Endothelial cell of umbilical vein (primary cell): ENCODE data around the gene LCN2. TPM values are rescaled to one million over a fixed set of nuclear protein-coding genes. Genes with fewer than 3 reads are reported as not detected.

ENCODE experiments used
- BruUV-seq: library from RNA; stranded (reverse); fragments of 400-500 nt; replicated peaks from 2 replicates; lab custom pipeline; 2021; lab: Mats Ljungman, UMichigan
- CTCF ChIA-PET: fragments of 300-600, 350-600 bp; sonication (Branson Sonifier 250); formaldehyde crosslinking; loops from one replicate; lab custom pipeline; 2021; ENCODE audit warnings: antibody characterized with exemption, inconsistent platforms; lab: Charles Lee
- POLR2A ChIA-PET: fragments of 300-600, 350-600 bp; sonication (Branson Sonifier 250); formaldehyde crosslinking; loops from one replicate; lab custom pipeline; 2021; ENCODE audit warnings: antibody characterized with exemption, inconsistent platforms; lab: Charles Lee
- DNase-seq: peaks from one replicate; pipeline ENCODE4 v3.0.0-alpha.2; 2011; ENCODE audit warnings: low read depth, low spot score
- FAIRE-seq: peaks from 2 replicates; lab custom pipeline; 2011; peaks lifted over from hg19 to GRCh38; lab: Jason Lieb, UNC
- H2AFZ ChIP-seq: 2 replicates; pipeline ENCODE4 v1.6.0; 2012; ENCODE audit warnings: low read depth, low read length, control low read depth, inconsistent platforms
- H3K27ac ChIP-seq: 2 replicates; pipeline ENCODE4 v1.5.1; 2011; ENCODE audit warnings: low read depth, mild to moderate bottlenecking, control low read depth, low read length, moderate library complexity; ENCODE audit not compliant: insufficient read depth
- H3K27me3 ChIP-seq, 2 experiments: 2 replicates each; pipeline versions ENCODE4 v1.6.0 to v1.6.1; 2011; ENCODE audit warnings: low read length in 2 of 2, mixed read lengths in 1 of 2; ENCODE audit not compliant: control insufficient read depth in 2 of 2, insufficient read depth in 2 of 2
- H3K36me3 ChIP-seq, 2 experiments: 2 replicates in 1 of 2; 3 replicates in 1 of 2; pipeline ENCODE4 v1.5.1; 2011; ENCODE audit warnings: low read length in 2 of 2, mild to moderate bottlenecking in 1 of 2, moderate library complexity in 1 of 2; ENCODE audit not compliant: control insufficient read depth in 2 of 2, insufficient read depth in 2 of 2; ENCODE audit errors: extremely low read depth in 1 of 2
- H3K4me1 ChIP-seq: 3 replicates; pipeline ENCODE4 v1.5.1; 2011; ENCODE audit warnings: mild to moderate bottlenecking, low read length; ENCODE audit not compliant: control insufficient read depth, insufficient read depth; ENCODE audit errors: extremely low read depth
- H3K4me2 ChIP-seq: 2 replicates; pipeline ENCODE4 v1.6.1; 2011; ENCODE audit warnings: low read length, control low read depth, mixed read lengths; ENCODE audit not compliant: insufficient read depth
- H3K4me3 ChIP-seq, 3 experiments: fragments of 200-600 bp in 1 of 3; sonication (generic), shearing (Covaris generic) in 1 of 3; replicated peaks in 1 of 3; 2 replicates each; pipeline ENCODE4 v1.5.1; 2011 to 2016; ENCODE audit warnings: control low read depth in 3 of 3, low read length in 3 of 3, mild to moderate bottlenecking in 2 of 3, inconsistent platforms in 1 of 3, low read depth in 1 of 3, moderate library complexity in 1 of 3; ENCODE audit not compliant: insufficient read depth in 1 of 3
- H3K79me2 ChIP-seq: 2 replicates; pipeline ENCODE4 v1.6.0; 2012; ENCODE audit warnings: low read length, inconsistent platforms; ENCODE audit not compliant: control insufficient read depth, insufficient read depth
- H3K9ac ChIP-seq: replicated peaks from 2 replicates; pipeline ENCODE3; 2011; ENCODE audit warnings: low read length, control low read depth; ENCODE audit not compliant: insufficient read depth; ENCODE audit errors: extremely low read depth
- H3K9me1 ChIP-seq: replicated peaks from 3 replicates; pipeline ENCODE4 v1.6.0; 2011; ENCODE audit warnings: mild to moderate bottlenecking, low read length; ENCODE audit not compliant: control insufficient read depth, insufficient read depth; ENCODE audit errors: extremely low read depth
- H3K9me3 ChIP-seq: replicated peaks from 2 replicates; pipeline ENCODE4 v1.5.1; 2012; ENCODE audit warnings: low read length, inconsistent platforms; ENCODE audit not compliant: control insufficient read depth, insufficient read depth
- H4K20me1 ChIP-seq: replicated peaks from 2 replicates; pipeline ENCODE3; 2011; ENCODE audit warnings: mild to moderate bottlenecking, low read length; ENCODE audit not compliant: control insufficient read depth, insufficient read depth; ENCODE audit errors: extremely low read depth
- EZH2 ChIP-seq: IDR thresholded peaks from 2 replicates; pipeline ENCODE4 v1.6.1; 2012; ENCODE audit warnings: borderline replicate concordance, low read depth, mild to moderate bottlenecking, moderate library complexity, low read length, inconsistent platforms; ENCODE audit not compliant: severe bottlenecking
- FOS ChIP-seq: IDR thresholded peaks from 2 replicates; pipeline ENCODE4 v1.6.1; 2011; ENCODE audit warnings: mild to moderate bottlenecking, low read length, moderate library complexity, borderline replicate concordance; ENCODE audit not compliant: insufficient read depth
- GATA2 ChIP-seq: IDR thresholded peaks from 2 replicates; pipeline ENCODE4 v1.7.0; 2011; ENCODE audit warnings: low read depth, mild to moderate bottlenecking, moderate library complexity, mixed read lengths, low read length; ENCODE audit not compliant: insufficient read length, insufficient read depth
- JUN ChIP-seq: IDR thresholded peaks from 2 replicates; pipeline ENCODE4 v1.6.1; 2011; ENCODE audit warnings: borderline replicate concordance, low read depth; ENCODE audit not compliant: insufficient read length, insufficient read depth
- MYC ChIP-seq: IDR thresholded peaks from one replicate; pipeline ENCODE4 v1.6.1; 2011; ENCODE audit warnings: mild to moderate bottlenecking, low read depth, low read length
- POLR2A ChIP-seq: IDR thresholded peaks from 2 replicates; pipeline ENCODE4 v1.6.1; 2012; ENCODE audit warnings: low read depth, mild to moderate bottlenecking, control low read depth, low read length
- POLR2AphosphoS5 ChIP-seq: IDR thresholded peaks from 2 replicates; pipeline ENCODE4 v1.6.1; 2012; ENCODE audit warnings: low read depth, mild to moderate bottlenecking, control low read depth, low read length, moderate library complexity; ENCODE audit not compliant: insufficient read depth
- dilution Hi-C: fragments of 300-500 bp; cut with MboI; formaldehyde crosslinking; loops from one replicate; pipeline ENCODE4 v1.15.0; 2019; ENCODE audit warnings: low sequenced_read_pairs; ENCODE audit not compliant: extremely low pct_ligation_motif_present
- intact Hi-C: fragments of 100-400 bp; cut with micrococcal nuclease; formaldehyde crosslinking; loops from one replicate; pipeline ENCODE4 v1.10.0; 2022
- polyA plus RNA-seq, 4 experiments: library from polyadenylated mRNA; depleted of rRNA in 3 of 4; stranded (reverse) in 3 of 4; unstranded in 1 of 4; fragments of >200 nt; gene quantifications; 2 replicates each; pipeline versions ENCODE4 v1.2.1 to v1.2.3, GENCODE V29; 2011 to 2012; ENCODE audit warnings: missing spikeins in 1 of 4
- total RNA-seq: library from RNA; stranded (reverse); gene quantifications from 2 replicates; pipeline ENCODE4 v1.2.3, GENCODE V29; 2021
- TF ChIP-seq, protein P1 (sequence below): IDR thresholded peaks from 2 replicates; pipeline ENCODE4 v1.6.1; 2011; ENCODE audit not compliant: insufficient read depth, insufficient read length
- TF ChIP-seq, protein P2 (sequence below), 2 donors: IDR thresholded peaks; 1 replicate in 1 of 2; 2 replicates in 1 of 2; pipeline ENCODE4 v1.5.1; 2011; ENCODE audit warnings: low read length in 2 of 2, mild to moderate bottlenecking in 2 of 2, moderate library complexity in 2 of 2, control low read depth in 1 of 2, inconsistent platforms in 1 of 2, low read depth in 1 of 2; ENCODE audit not compliant: insufficient read depth in 1 of 2; ENCODE audit errors: extremely low read depth in 1 of 2

Gene LCN2
- total and polyA plus RNA-seq, 2 donors (not counting 3 experiments of a cell fraction or from before 2014, with no cell fraction given) = not detected

- H3K36me3 ChIP-seq = peaks cover 0 to 10% of the 10 kb centered on the region in 2 experiments
- no peaks in the 10 kb centered on the region for H3K4me1 ChIP-seq
- no peaks in the 10 kb centered on the region for H4K20me1 ChIP-seq
- no peaks in the 10 kb centered on the region for H3K79me2 ChIP-seq
- dilution Hi-C loops = no loop called here
- H3K27me3 ChIP-seq = no peaks in the 10 kb centered on the region
- intact Hi-C loops = no loop called here
- H3K9me1 ChIP-seq = no peaks in the 10 kb centered on the region
- TF ChIP-seq MYC (no peak), EZH2 (no peak), FOS (no peak), GATA2 (no peak), JUN (no peak), POLR2A (no peak), POLR2AphosphoS5 (no peak)
- TF ChIP-seq, protein P1, sequence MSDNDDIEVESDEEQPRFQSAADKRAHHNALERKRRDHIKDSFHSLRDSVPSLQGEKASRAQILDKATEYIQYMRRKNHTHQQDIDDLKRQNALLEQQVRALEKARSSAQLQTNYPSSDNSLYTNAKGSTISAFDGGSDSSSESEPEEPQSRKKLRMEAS = no peak
- TF ChIP-seq, protein P2, sequence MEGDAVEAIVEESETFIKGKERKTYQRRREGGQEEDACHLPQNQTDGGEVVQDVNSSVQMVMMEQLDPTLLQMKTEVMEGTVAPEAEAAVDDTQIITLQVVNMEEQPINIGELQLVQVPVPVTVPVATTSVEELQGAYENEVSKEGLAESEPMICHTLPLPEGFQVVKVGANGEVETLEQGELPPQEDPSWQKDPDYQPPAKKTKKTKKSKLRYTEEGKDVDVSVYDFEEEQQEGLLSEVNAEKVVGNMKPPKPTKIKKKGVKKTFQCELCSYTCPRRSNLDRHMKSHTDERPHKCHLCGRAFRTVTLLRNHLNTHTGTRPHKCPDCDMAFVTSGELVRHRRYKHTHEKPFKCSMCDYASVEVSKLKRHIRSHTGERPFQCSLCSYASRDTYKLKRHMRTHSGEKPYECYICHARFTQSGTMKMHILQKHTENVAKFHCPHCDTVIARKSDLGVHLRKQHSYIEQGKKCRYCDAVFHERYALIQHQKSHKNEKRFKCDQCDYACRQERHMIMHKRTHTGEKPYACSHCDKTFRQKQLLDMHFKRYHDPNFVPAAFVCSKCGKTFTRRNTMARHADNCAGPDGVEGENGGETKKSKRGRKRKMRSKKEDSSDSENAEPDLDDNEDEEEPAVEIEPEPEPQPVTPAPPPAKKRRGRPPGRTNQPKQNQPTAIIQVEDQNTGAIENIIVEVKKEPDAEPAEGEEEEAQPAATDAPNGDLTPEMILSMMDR (IDR thresholded peaks at IDR 0.05; ENCODE audit: extremely low read depth in 1 of 2, insufficient read depth in 1 of 2, low read depth in 1 of 2, low read length in 2 of 2) = no peak
- DNase-seq (no peak), FAIRE-seq (no peak)
- no peak overlapping the region for H3K4me3 ChIP-seq
- no TSS peak for BruUV-seq
- POLR2A ChIA-PET = no interaction called here
- no peaks in the 10 kb centered on the region for H3K9me3 ChIP-seq
- H3K9ac ChIP-seq = no peak overlapping the region
- H3K27ac ChIP-seq = no peak overlapping the region
- CTCF ChIA-PET = interaction anchor here (0.7 to 3.7 kb wide), 28 partner anchors 10 to 186 kb away, joined by 3 to 56 read pairs (median 7); partner anchors contain the start of genes NAIF1, PTGES2 and SLC25A25
- no peak overlapping the region for H2AFZ ChIP-seq
- no peak overlapping the region for H3K4me2 ChIP-seq
Measured at GRCh38 chr9:128118472-128118857, 30.8 kb upstream of the LCN2 start.
